Testis (tissue), 3 donors: ENCODE data around the gene ZNF423. TPM values are rescaled to one million over a fixed set of nuclear protein-coding genes. Genes with fewer than 3 reads are reported as not detected.

Experiments
- DNase-seq: peaks from one replicate; pipeline ENCODE4 v3.0.0-alpha.2; 2019
- H3K27ac ChIP-seq, 2 donors: fragments of 200-600 bp; sonication (generic); one replicate each; pipeline ENCODE4 v1.5.1; 2019
- H3K27me3 ChIP-seq: fragments of 200-600 bp; sonication (generic); one replicate; pipeline ENCODE4 v1.5.1; 2019
- H3K36me3 ChIP-seq: fragments of 200-600 bp; sonication (generic); one replicate; pipeline ENCODE4 v1.5.1; 2017; ENCODE audit warnings: low read depth; ENCODE audit errors: missing control alignments
- H3K4me1 ChIP-seq: fragments of 200-600 bp; sonication (generic); one replicate; pipeline ENCODE4 v1.5.1; 2019
- H3K4me3 ChIP-seq, 2 donors: fragments of 200-600 bp; sonication (generic); one replicate each; pipeline ENCODE4 v1.5.1; 2017 to 2019
- H3K9me3 ChIP-seq: fragments of 200-600 bp; sonication (generic); one replicate; pipeline ENCODE4 v1.5.1; 2017
- CTCF ChIP-seq, 3 experiments: fragments of 450-650 bp in 2 of 3; fragments of 200-600 bp in 1 of 3; sonication (generic) in 1 of 3; IDR thresholded peaks; one replicate each; pipeline ENCODE4 v1.5.1; 2016 to 2019; ENCODE audit warnings: antibody characterized with exemption in 3 of 3, mild to moderate bottlenecking in 2 of 3, moderate library complexity in 1 of 3
- POLR2A ChIP-seq: fragments of 450-650 bp; IDR thresholded peaks from one replicate; pipeline ENCODE4 v1.6.1; 2017; ENCODE audit warnings: antibody characterized with exemption, mild to moderate bottlenecking, moderate library complexity
- WGBS, 2 donors: methylation state at CpG; one replicate each; pipeline ENCODE4 v1.1.5; 2018; 5-methylcytosine and 5-hydroxymethylcytosine counted together
- intact Hi-C: fragments of 100-400 bp; cut with DNase I; formaldehyde crosslinking; loops from one replicate; pipeline ENCODE4 v1.15.1; 2023; ENCODE audit warnings: low total_unique reads
- polyA plus RNA-seq: library from polyadenylated mRNA; stranded (reverse); fragments of 350-450 nt; fragmentation: Illumina TruSeq; extraction: RNeasy Lipid Tissue Mini Kit (QIAGEN cat#74804); gene quantifications from one replicate; pipeline ENCODE4 v1.2.3, GENCODE V29; 2014; ENCODE audit warnings: low read depth, low replicate concordance; ENCODE audit not compliant: insufficient read depth
- total RNA-seq, 2 donors: library from RNA; depleted of rRNA; stranded (reverse); fragments of >200 nt; gene quantifications; one replicate each; pipeline ENCODE4 v1.2.3, GENCODE V29; 2016

The ZNF423 gene
- total and polyA plus RNA-seq, 3 donors from 2014 or later = 8.9 to 19.0 (median 12.1) TPM

- no peaks in the 10 kb centered on the region for H3K36me3 ChIP-seq
- intact Hi-C loops = no loop called here
- TF ChIP-seq POLR2A = no peak
- TF ChIP-seq CTCF (IDR thresholded peaks at IDR 0.05) = no peak
- no peak overlapping the region for H3K27ac ChIP-seq
- no peaks in the 10 kb centered on the region for H3K9me3 ChIP-seq
- WGBS, 2 donors = 91% methylated on average over 2 of the region's 2 CpGs
- no peak overlapping the region for H3K4me3 ChIP-seq
- H3K27me3 ChIP-seq = no peaks in the 10 kb centered on the region
- peaks cover 7% of the 10 kb centered on the region for H3K4me1 ChIP-seq
- no peak for DNase-seq
Measured at GRCh38 chr16:49486400-49486799, 369.5 kb downstream of the ZNF423 start.

DNA sequence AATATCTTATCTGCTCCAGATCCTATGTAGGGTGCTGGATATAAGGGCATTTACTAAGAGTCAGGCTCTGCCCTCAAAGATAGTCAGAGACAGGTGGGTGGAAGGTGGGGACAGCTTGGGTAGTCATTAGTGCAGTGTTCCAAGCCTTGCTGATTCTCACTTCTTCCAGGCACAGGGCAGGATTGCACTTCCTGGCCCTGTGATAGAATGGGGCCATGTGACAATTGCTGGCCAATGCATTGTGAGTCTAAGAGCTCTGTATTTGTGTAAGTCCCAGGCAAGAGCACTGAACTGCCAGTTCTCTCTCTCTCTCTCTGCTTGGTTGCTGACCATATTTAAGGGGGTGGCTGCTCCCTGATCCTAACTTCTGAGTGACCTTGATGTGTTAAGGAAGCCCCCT lies 370.2 kb downstream of the ZNF423 start:
- TF ChIP-seq CTCF (IDR thresholded peaks at IDR 0.05) = no peak
- TF ChIP-seq POLR2A = no peak
- Histone ChIP-seq H3K4me3 (no peak overlapping the region), H3K4me1 (peaks cover 7% of the 10 kb centered on the region), H3K36me3 (no peaks in the 10 kb centered on the region), H3K27ac (no peak overlapping the region), H3K27me3 (no peaks in the 10 kb centered on the region), H3K9me3 (no peaks in the 10 kb centered on the region)
- intact Hi-C loops = no loop called here
- no peak for DNase-seq

- intact Hi-C loops = no loop called here
- 67 to 69% methylated on average over 8 of the region's 8 CpGs for WGBS, 2 donors
- no peak for DNase-seq
Measured at GRCh38 chr16:49484936-49485335, 371.0 kb downstream of the ZNF423 start.

GRCh38 chr16:49484451-49484849 lies 371.5 kb downstream of the ZNF423 start:
- Histone ChIP-seq H3K4me3 (peak overlapping the region in 1 of 2 donors; percentile 27), H3K9me3 (no peaks in the 10 kb centered on the region), H3K27ac (peak overlapping the region in 1 of 2 donors; percentile 2), H3K4me1 (peaks cover 7% of the 10 kb centered on the region), H3K36me3 (no peaks in the 10 kb centered on the region), H3K27me3 (no peaks in the 10 kb centered on the region)
- TF ChIP-seq CTCF (IDR thresholded peaks at IDR 0.05) = no peak
- no peak for TF ChIP-seq POLR2A
- WGBS, 2 donors = 1 to 2% methylated on average over 15 to 18 of the region's 18 CpGs
- intact Hi-C loops = no loop called here
- DNase-seq = peak; percentile 79

More at GRCh38 chr16:49484936-49485335, 371.0 kb downstream of the ZNF423 start:
- Histone ChIP-seq H3K4me1 (peaks cover 7% of the 10 kb centered on the region), H3K4me3 (peak overlapping the region in 1 of 2 donors; percentile 27), H3K27me3 (no peaks in the 10 kb centered on the region), H3K36me3 (no peaks in the 10 kb centered on the region), H3K9me3 (no peaks in the 10 kb centered on the region), H3K27ac (peak overlapping the region in 1 of 2 donors; percentile 2)
- TF ChIP-seq POLR2A = no peak
- TF ChIP-seq CTCF (IDR thresholded peaks at IDR 0.05) = no peak

GRCh38 chr16:49483651-49484450 lies 372.1 kb downstream of the ZNF423 start:
- no peak for DNase-seq
- WGBS, 2 donors = 27 to 29% methylated on average over 13 to 22 of the region's 22 CpGs
- TF ChIP-seq CTCF (IDR thresholded peaks at IDR 0.05) = no peak
- Histone ChIP-seq H3K36me3 (no peaks in the 10 kb centered on the region), H3K27me3 (no peaks in the 10 kb centered on the region), H3K9me3 (no peaks in the 10 kb centered on the region), H3K4me3 (peak overlapping the region in 1 of 2 donors; percentile 27), H3K27ac (no peak overlapping the region), H3K4me1 (peaks cover 7% of the 10 kb centered on the region)
- intact Hi-C loops = no loop called here
